K562 (cell line): ENCODE results near the gene CDK14. TPM values are rescaled to one million over a fixed set of nuclear protein-coding genes. Genes with fewer than 3 reads are reported as not detected.

ENCODE experiments used
- ATAC-seq: fragments of 200-7000 bp; cut with Tn5 transposase; 3 replicates; pipeline ENCODE4 v1.9.1; 2020; ENCODE audit warnings: moderate library complexity
- BruUV-seq: library from RNA; stranded (reverse); fragments of 400-500 nt; replicated peaks from 2 replicates; lab custom pipeline; 2021; lab: Mats Ljungman, UMichigan
- CTCF ChIA-PET: fragments of 300-600 bp; formaldehyde crosslinking; extraction: SDS; loops from one replicate; lab custom pipeline; 2021; ENCODE audit warnings: low intra/inter-chr PET ratio; lab: Yijun Ruan, JAX
- POLR2A ChIA-PET: fragments of 300-600, 350-650 bp; sonication (Branson Sonifier 250); formaldehyde crosslinking; extraction: SDS; loops from one replicate; lab custom pipeline; 2021; ENCODE audit warnings: antibody characterized with exemption, inconsistent platforms; lab: Yijun Ruan, JAX
- DNase-seq, 4 experiments: peaks; one replicate each; pipeline versions ENCODE4 v3.0.0 to v3.0.0-alpha.2; 2011 to 2018; ENCODE audit warnings: low spot score in 3 of 4, mixed read lengths in 3 of 4; ENCODE audit errors: extremely low read depth in 1 of 4
- FAIRE-seq: peaks from 2 replicates; lab custom pipeline; 2011; peaks lifted over from hg19 to GRCh38; lab: Jason Lieb, UNC
- H2AFZ ChIP-seq: 2 replicates; pipeline ENCODE4 v1.6.0; 2011; ENCODE audit warnings: low read depth, low read length, control low read depth, inconsistent platforms
- H3K27ac ChIP-seq: fragments of 200-600 bp; 3 replicates; pipeline ENCODE4 v1.8.0; 2011; ENCODE audit warnings: low read depth, mild to moderate bottlenecking, control low read depth, inconsistent platforms, low read length, moderate library complexity, mixed read lengths; ENCODE audit errors: extremely low read depth
- H3K27me3 ChIP-seq, 2 experiments: fragments of 300-600 bp in 1 of 2; 2 replicates in 1 of 2; 3 replicates in 1 of 2; pipeline versions ENCODE4 v1.6.0 to v1.8.0; 2011; ENCODE audit warnings: inconsistent platforms in 2 of 2, low read length in 2 of 2, mild to moderate bottlenecking in 1 of 2, mixed read lengths in 1 of 2, moderate library complexity in 1 of 2; ENCODE audit not compliant: control insufficient read depth in 2 of 2, insufficient read depth in 2 of 2
- H3K36me3 ChIP-seq: fragments of 300-600 bp; 3 replicates; pipeline ENCODE4 v1.8.0; 2011; ENCODE audit warnings: mild to moderate bottlenecking, low read length, inconsistent platforms; ENCODE audit not compliant: control insufficient read depth, insufficient read depth
- H3K4me1 ChIP-seq, 2 experiments: fragments of 200-600 bp in 1 of 2; replicated peaks in 1 of 2; 2 replicates in 1 of 2; 3 replicates in 1 of 2; pipeline versions ENCODE4 v1.5.1 to v1.8.0; 2011; ENCODE audit warnings: inconsistent platforms in 2 of 2, low read length in 2 of 2, mild to moderate bottlenecking in 1 of 2, mixed read lengths in 1 of 2, moderate library complexity in 1 of 2; ENCODE audit not compliant: control insufficient read depth in 2 of 2, insufficient read depth in 2 of 2
- H3K4me2 ChIP-seq: 2 replicates; pipeline ENCODE4 v1.6.1; 2011; ENCODE audit warnings: low read length, control low read depth, inconsistent platforms, mixed read lengths; ENCODE audit not compliant: insufficient read depth
- H3K4me3 ChIP-seq: fragments of 200-600 bp; sonication (generic), shearing (Covaris generic); 2 replicates; pipeline ENCODE4 v1.5.1; 2016; ENCODE audit warnings: control low read depth, inconsistent platforms
- H3K79me2 ChIP-seq: fragments of 200-600 bp; 3 replicates; pipeline ENCODE4 v1.8.0; 2011; ENCODE audit warnings: low read length, inconsistent platforms; ENCODE audit not compliant: control insufficient read depth, insufficient read depth
- H3K9ac ChIP-seq, 2 experiments: 2 replicates each; pipeline versions ENCODE4 v1.6.0 to v1.6.1; 2011; ENCODE audit warnings: low read depth in 2 of 2, low read length in 2 of 2, control low read depth in 1 of 2, inconsistent platforms in 1 of 2, mild to moderate bottlenecking in 1 of 2, mixed read lengths in 1 of 2; ENCODE audit not compliant: insufficient read depth in 1 of 2
- H3K9me1 ChIP-seq: one replicate; pipeline ENCODE4 v1.6.0; 2011; ENCODE audit warnings: inconsistent platforms, mild to moderate bottlenecking, low read length, moderate library complexity; ENCODE audit not compliant: control insufficient read depth, insufficient read depth
- H3K9me3 ChIP-seq: replicated peaks from 2 replicates; pipeline ENCODE4 v1.5.1; 2011; ENCODE audit warnings: low read depth, low read length, inconsistent platforms; ENCODE audit not compliant: control insufficient read depth, insufficient read depth
- H4K20me1 ChIP-seq: replicated peaks from 2 replicates; pipeline ENCODE4 v1.6.1; 2011; ENCODE audit warnings: low read length, inconsistent platforms, mixed read lengths; ENCODE audit not compliant: control insufficient read depth, insufficient read depth
- E2F3 ChIP-seq: fragments of 250-450 bp; sonication (Bioruptor Pico); IDR thresholded peaks from 2 replicates; pipeline ENCODE4 v1.4.0; 2020; ENCODE audit warnings: mild to moderate bottlenecking
- PTTG1 ChIP-seq: fragments of 450-650 bp; IDR thresholded peaks from 2 replicates; pipeline ENCODE4 v1.6.1; 2016; ENCODE audit warnings: low read depth, mild to moderate bottlenecking, missing genetic modification characterization, missing compliant biosample characterization
- TSC22D4 ChIP-seq: fragments of 450-650 bp; IDR thresholded peaks from 2 replicates; pipeline ENCODE4 v1.6.1; 2016; ENCODE audit warnings: missing genetic modification characterization, missing biosample characterization, control low read depth
- ZBTB34 ChIP-seq: fragments of 250-450 bp; sonication (Bioruptor Pico); IDR thresholded peaks from 2 replicates; pipeline ENCODE4 v1.8.0; 2021; ENCODE audit warnings: mild to moderate bottlenecking, moderate library complexity
- ZFP1 ChIP-seq: fragments of 450-650 bp; formaldehyde crosslinking; IDR thresholded peaks from 2 replicates; pipeline ENCODE4 v1.4.0; 2020; ENCODE audit warnings: mild to moderate bottlenecking, mixed read lengths
- ZNF175 ChIP-seq: fragments of 200-800 bp; sonication (Bioruptor generic); IDR thresholded peaks from 2 replicates; pipeline ENCODE4 v1.6.1; 2016; ENCODE audit warnings: low read depth, mild to moderate bottlenecking, missing genetic modification characterization, missing compliant biosample characterization
- ZNF384 ChIP-seq: IDR thresholded peaks from 2 replicates; pipeline ENCODE4 v1.6.1; 2012; ENCODE audit warnings: low read depth, low read length, improper control_type of control experiment
- ZNF75A ChIP-seq: fragments of 450-650 bp; formaldehyde crosslinking; IDR thresholded peaks from 2 replicates; pipeline ENCODE4 v1.4.0; 2020; ENCODE audit warnings: mild to moderate bottlenecking
- WGBS: fragments of 100-300 bp; shearing (Covaris generic); methylation state at CpG from one replicate; pipeline ENCODE4 v1.1.6; 2016; ENCODE audit warnings: low coverage, mixed read lengths; ENCODE audit not compliant: insufficient coverage; ENCODE audit errors: missing lambda C conversion rate; 5-methylcytosine and 5-hydroxymethylcytosine counted together
- in situ Hi-C: fragments of 300-500 bp; cut with MboI; formaldehyde crosslinking; loops from 4 replicates; pipeline ENCODE4 v1.15.0; 2018; ENCODE audit warnings: inconsistent platforms, mixed read lengths
- intact Hi-C: fragments of 100-400 bp; cut with micrococcal nuclease; formaldehyde crosslinking; loops from 2 replicates; pipeline ENCODE4 v1.14.2; 2022
- polyA plus RNA-seq, 8 experiments: library from polyadenylated mRNA; depleted of rRNA in 4 of 8; stranded (reverse) in 5 of 8; unstranded in 3 of 8; fragments of >200 nt; fragmentation: Nextera tagmentation in 2 of 8; fragmentation: Illumina TruSeq in 1 of 8; extraction: Ambion mirVana in 2 of 8; extraction: Trizol in 1 of 8; gene quantifications; 2 replicates each; pipeline versions ENCODE4 v1.2.1 to v1.2.3, GENCODE V29; 2011 to 2014; ENCODE audit warnings: inconsistent platforms in 1 of 8, missing spikeins in 1 of 8
- total RNA-seq, 7 experiments: library from RNA; depleted of rRNA in 6 of 7; stranded (reverse); fragments of >200 nt in 6 of 7; fragmentation: Illumina TruSeq in 2 of 7; extraction: Trizol in 2 of 7; gene quantifications; 2 replicates each; pipeline versions ENCODE4 v1.2.1 to v1.2.3, GENCODE V29; 2011 to 2021; ENCODE audit warnings: low replicate concordance in 1 of 7

The CDK14 gene
- total and polyA plus RNA-seq, 9 of the 15 experiments (the other 6 are each of a cell fraction or from before 2014, with no cell fraction given) = 0.03 to 0.91 (median 0.16) TPM

- ATAC-seq (no peak), FAIRE-seq (no peak), DNase-seq (no peak)
- ChIA-PET CTCF (no interaction called here), POLR2A (no interaction called here)
- no peaks in the 10 kb centered on the region; a peak in 1 of 5 replicates for H3K27me3 ChIP-seq
- no peak overlapping the region for H2AFZ ChIP-seq
- H3K79me2 ChIP-seq = no peaks in the 10 kb centered on the region
- intact Hi-C loops = no loop called here
- no peaks in the 10 kb centered on the region for H3K9me1 ChIP-seq
- no TSS peak for BruUV-seq
- no peak overlapping the region for H3K4me2 ChIP-seq
- H3K36me3 ChIP-seq = no peaks in the 10 kb centered on the region
- H3K4me3 ChIP-seq = no peak overlapping the region
- in situ Hi-C loops = no loop called here
- no peaks in the 10 kb centered on the region for H4K20me1 ChIP-seq
- no peaks in the 10 kb centered on the region for H3K4me1 ChIP-seq
- 0% methylated on average over 2 of the region's 2 CpGs for WGBS
- TF ChIP-seq ZNF384 (no peak), TSC22D4 (tag) (no peak), E2F3 (CRISPR knock-in tag) (no peak), ZBTB34 (CRISPR knock-in tag) (no peak), ZFP1 (CRISPR knock-in tag) (no peak), PTTG1 (tag) (no peak), ZNF75A (CRISPR knock-in tag) (no peak), ZNF175 (CRISPR knock-in tag) (no peak)
- H3K9me3 ChIP-seq = no peaks in the 10 kb centered on the region
- no peak overlapping the region for H3K9ac ChIP-seq
- no peak overlapping the region for H3K27ac ChIP-seq
Observed at GRCh38 chr7:91047636-91048035, 451.5 kb downstream of the CDK14 start.
